Neuronal stem cell (in vitro differentiated cells): ENCODE measurements around the gene NETO1.

ENCODE experiments used
- DNase-seq: peaks from one replicate; pipeline ENCODE4 v3.0.0-alpha.2; 2013; ENCODE audit warnings: low spot score
- H2AFZ ChIP-seq: one replicate; pipeline ENCODE4 v1.6.1; 2013; ENCODE audit warnings: mild to moderate bottlenecking, low read length, inconsistent platforms
- H2AK5ac ChIP-seq: 2 replicates; pipeline ENCODE4 v1.6.1; 2013; ENCODE audit warnings: low read depth, mild to moderate bottlenecking, inconsistent platforms, low read length, moderate library complexity, mixed read lengths
- H2BK120ac ChIP-seq: 2 replicates; pipeline ENCODE4 v1.6.1; 2013; ENCODE audit warnings: low read depth, mild to moderate bottlenecking, inconsistent platforms, low read length, moderate library complexity, mixed read lengths
- H2BK12ac ChIP-seq: one replicate; pipeline ENCODE4 v1.6.1; 2013; ENCODE audit warnings: low read length, inconsistent platforms
- H2BK15ac ChIP-seq: 2 replicates; pipeline ENCODE4 v1.6.1; 2013; ENCODE audit warnings: mild to moderate bottlenecking, low read length, inconsistent platforms, mixed read lengths
- H2BK5ac ChIP-seq: one replicate; pipeline ENCODE4 v1.6.1; 2013; ENCODE audit warnings: inconsistent platforms, mild to moderate bottlenecking, low read length, moderate library complexity
- H3K14ac ChIP-seq: one replicate; pipeline ENCODE4 v1.6.1; 2013; ENCODE audit warnings: low read length, inconsistent platforms
- H3K18ac ChIP-seq: 2 replicates; pipeline ENCODE4 v1.6.1; 2013; ENCODE audit warnings: low read length, inconsistent platforms
- H3K23ac ChIP-seq: 2 replicates; pipeline ENCODE4 v1.6.1; 2013; ENCODE audit warnings: low read depth, mild to moderate bottlenecking, mixed read lengths, low read length, inconsistent platforms; ENCODE audit not compliant: poor library complexity
- H3K27ac ChIP-seq: replicated peaks from 3 replicates; pipeline ENCODE4 v1.5.1; 2013; ENCODE audit warnings: low read length, inconsistent platforms
- H3K27me3 ChIP-seq, 3 experiments: 2 replicates each; pipeline ENCODE4 v1.6.1; 2013; ENCODE audit warnings: low read length in 3 of 3, mild to moderate bottlenecking in 2 of 3, inconsistent platforms in 1 of 3, low read depth in 1 of 3, mixed read lengths in 1 of 3, moderate library complexity in 1 of 3; ENCODE audit not compliant: control insufficient read depth in 3 of 3, insufficient read depth in 3 of 3
- H3K36me3 ChIP-seq, 2 donors: replicated peaks in 1 of 2; 2 replicates each; pipeline ENCODE4 v1.6.1; 2013; ENCODE audit warnings: low read length in 2 of 2; ENCODE audit not compliant: control insufficient read depth in 2 of 2, insufficient read depth in 2 of 2
- H3K4ac ChIP-seq: 2 replicates; pipeline ENCODE4 v1.6.1; 2013; ENCODE audit warnings: inconsistent platforms, mild to moderate bottlenecking, low read length, moderate library complexity
- H3K4me1 ChIP-seq, 2 donors: 1 replicate in 1 of 2; 2 replicates in 1 of 2; pipeline ENCODE4 v1.6.1; 2013; ENCODE audit warnings: low read length in 2 of 2, low read depth in 1 of 2; ENCODE audit not compliant: control insufficient read depth in 2 of 2, insufficient read depth in 1 of 2
- H3K4me2 ChIP-seq: one replicate; pipeline ENCODE4 v1.6.1; 2013; ENCODE audit warnings: mild to moderate bottlenecking, low read length, inconsistent platforms; ENCODE audit not compliant: insufficient read depth, poor library complexity, severe bottlenecking
- H3K4me3 ChIP-seq, 2 donors: 2 replicates each; pipeline ENCODE4 v1.5.1; 2013; ENCODE audit warnings: low read length in 2 of 2, mild to moderate bottlenecking in 2 of 2, inconsistent platforms in 1 of 2, moderate library complexity in 1 of 2
- H3K79me1 ChIP-seq: one replicate; pipeline ENCODE4 v1.6.1; 2013; ENCODE audit warnings: low read depth, mild to moderate bottlenecking, inconsistent platforms, low read length, moderate library complexity
- H3K9ac ChIP-seq: one replicate; pipeline ENCODE4 v1.6.1; 2013; ENCODE audit warnings: mild to moderate bottlenecking, low read depth, low read length, inconsistent platforms; ENCODE audit not compliant: poor library complexity
- H3K9me3 ChIP-seq, 2 donors: replicated peaks in 1 of 2; 2 replicates each; pipeline versions ENCODE3 to v1.6.1; 2013; ENCODE audit warnings: low read length in 2 of 2, mild to moderate bottlenecking in 2 of 2, inconsistent platforms in 1 of 2, low read depth in 1 of 2, mixed read lengths in 1 of 2, moderate library complexity in 1 of 2; ENCODE audit not compliant: control insufficient read depth in 2 of 2, insufficient read depth in 1 of 2
- H4K8ac ChIP-seq: one replicate; pipeline ENCODE4 v1.6.1; 2013; ENCODE audit warnings: low read depth, mild to moderate bottlenecking, inconsistent platforms, low read length, moderate library complexity
- H4K91ac ChIP-seq: one replicate; pipeline ENCODE4 v1.6.1; 2013; ENCODE audit warnings: low read length, low read depth, mild to moderate bottlenecking, inconsistent platforms; ENCODE audit not compliant: poor library complexity
- WGBS, 2 donors: extraction: QIAGEN DNeasy Blood & Tissue Kit; methylation state at CpG; one replicate each; pipeline ENCODE4 v1.1.7; 2013; ENCODE audit warnings: missing lambda C conversion rate in 2 of 2, mixed read lengths in 1 of 2; ENCODE audit not compliant: insufficient read length in 2 of 2, insufficient replicate concordance in 1 of 2; ENCODE audit errors: extremely low coverage in 2 of 2; 5-methylcytosine and 5-hydroxymethylcytosine counted together

NETO1 gene

DNA sequence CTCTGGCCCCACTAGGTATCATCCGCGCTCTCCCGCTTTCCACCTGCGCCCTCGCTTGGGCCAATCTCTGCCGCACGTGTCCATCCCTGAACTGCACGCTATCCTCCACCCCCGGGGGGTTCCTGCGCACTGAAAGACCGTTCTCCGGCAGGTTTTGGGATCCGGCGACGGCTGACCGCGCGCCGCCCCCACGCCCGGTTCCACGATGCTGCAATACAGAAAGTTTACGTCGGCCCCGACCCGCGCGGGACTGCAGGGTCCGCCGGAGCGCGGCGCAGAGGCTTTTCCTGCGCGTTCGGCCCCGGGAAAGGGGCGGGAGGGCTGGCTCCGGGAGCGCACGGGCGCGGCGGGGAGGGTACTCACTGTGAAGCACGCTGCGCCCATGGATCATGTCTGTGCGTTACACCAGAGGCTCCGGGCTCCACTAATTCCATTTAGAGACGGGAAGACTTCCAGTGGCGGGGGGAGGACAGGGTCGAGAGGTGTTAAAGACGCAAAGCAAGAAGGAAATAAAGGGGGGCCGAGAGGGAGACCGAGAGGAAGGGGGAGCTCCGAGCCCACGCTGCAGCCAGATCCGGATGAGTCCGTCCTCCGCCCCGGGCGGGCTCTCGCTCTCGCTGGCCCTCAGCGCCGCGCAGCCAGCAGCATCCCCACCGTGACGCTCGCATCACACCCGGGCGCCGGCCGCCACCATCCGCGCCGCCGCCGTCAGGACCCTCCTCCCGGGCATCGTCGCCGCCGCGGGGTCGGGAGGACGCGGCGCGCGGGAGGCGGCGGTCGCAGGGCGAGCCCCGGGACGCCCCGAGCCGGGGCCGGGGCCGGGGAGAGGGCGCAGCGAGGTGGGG, 664 bp downstream of the NETO1 start:
- Histone ChIP-seq H2AK5ac (no peak overlapping the region), H3K36me3 (peaks cover 0 to 22% of the 10 kb centered on the region in 2 donors), H3K4me2 (peak overlapping the region; percentile 88), H2BK5ac (no peak overlapping the region), H3K4ac (no peak overlapping the region), H3K4me1 (peaks cover 0 to 5% of the 10 kb centered on the region in 2 donors), H3K27ac (no peak overlapping the region), H3K9me3 (no peaks in the 10 kb centered on the region), H3K27me3 (peaks cover 6 to 38% (median 35%) of the 10 kb centered on the region in 3 experiments), H3K23ac (peak overlapping the region; percentile 70), H2BK12ac (no peak overlapping the region), H2AFZ (peak overlapping the region; percentile 97), H3K9ac (peak overlapping the region; percentile 88), H3K14ac (no peak overlapping the region), H2BK120ac (no peak overlapping the region), H4K8ac (no peak overlapping the region), H3K18ac (peak overlapping the region; percentile 83), H2BK15ac (peak overlapping the region; percentile 26), H3K79me1 (no peaks in the 10 kb centered on the region), H3K4me3 (peak overlapping the region; percentile 68 to 84), H4K91ac (no peak overlapping the region)
- peak; percentile 32 for DNase-seq
- no CpG with 5 or more reads among the region's 102 CpGs for WGBS, 2 donors

DNA sequence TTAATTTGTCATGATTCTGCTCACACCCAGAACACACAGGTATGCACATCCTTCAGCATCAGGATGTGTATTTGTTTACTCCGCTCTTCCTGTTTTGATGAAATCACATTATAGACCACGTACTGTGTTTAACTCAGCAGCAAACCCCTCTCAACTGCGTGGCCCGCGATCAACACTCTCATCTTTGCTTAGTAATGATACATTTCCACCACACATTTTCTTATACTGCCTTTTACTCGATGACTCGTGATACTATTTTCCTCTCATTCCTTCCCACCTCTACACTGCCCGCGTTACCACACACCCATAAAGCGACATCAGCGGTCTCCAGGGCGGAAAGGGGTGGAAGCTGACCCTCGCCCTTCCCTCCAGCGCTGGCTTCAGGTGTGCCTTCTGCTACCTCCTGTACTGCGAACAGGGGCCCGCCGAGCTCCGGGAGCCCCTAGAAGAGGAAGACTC, 1.3 kb downstream of the NETO1 start:
- WGBS, 2 donors = no CpG with 5 or more reads among the region's 18 CpGs

DNA sequence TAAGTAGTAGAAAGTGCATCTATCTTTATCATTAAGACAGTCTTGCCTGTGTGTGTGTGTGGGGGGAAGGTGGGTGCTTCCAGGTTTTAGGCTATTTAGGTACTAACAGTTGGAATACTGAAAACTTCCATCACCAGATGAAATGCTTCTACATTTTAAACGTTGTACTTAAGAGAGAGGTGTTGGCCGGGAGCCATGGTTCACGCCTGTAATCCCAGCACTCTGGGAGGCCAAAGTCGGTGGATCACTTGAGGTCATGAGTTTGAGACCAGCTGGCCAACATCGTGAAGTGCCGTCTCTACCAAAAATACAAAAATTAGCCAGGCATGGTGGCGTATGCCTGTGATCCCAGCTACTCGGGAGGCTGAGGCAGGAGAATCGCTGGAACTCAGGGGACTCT, 4.0 kb downstream of the NETO1 start:
- no peak overlapping the region for H2BK5ac ChIP-seq
- no peak overlapping the region for H4K91ac ChIP-seq
- H3K4me1 ChIP-seq = peaks cover 0 to 5% of the 10 kb centered on the region in 2 donors
- no peak for DNase-seq
- no peak overlapping the region for H3K4me3 ChIP-seq
- H3K27me3 ChIP-seq = peaks cover under 1 to 25% (median 21%) of the 10 kb centered on the region in 3 experiments
- no peak overlapping the region for H2AFZ ChIP-seq
- no peak overlapping the region for H2BK15ac ChIP-seq
- H3K9ac ChIP-seq = no peak overlapping the region
- no peaks in the 10 kb centered on the region for H3K9me3 ChIP-seq
- H3K27ac ChIP-seq = no peak overlapping the region
- no CpG with 5 or more reads among the region's 9 CpGs for WGBS, 2 donors
- no peak overlapping the region for H2AK5ac ChIP-seq
- peaks cover 0 to 41% of the 10 kb centered on the region in 2 donors for H3K36me3 ChIP-seq
- H2BK120ac ChIP-seq = no peak overlapping the region
- no peak overlapping the region for H3K23ac ChIP-seq
- no peak overlapping the region for H3K4ac ChIP-seq
- no peak overlapping the region for H3K14ac ChIP-seq
- no peaks in the 10 kb centered on the region for H3K79me1 ChIP-seq
- H3K18ac ChIP-seq = no peak overlapping the region
- H3K4me2 ChIP-seq = no peak overlapping the region
- no peak overlapping the region for H2BK12ac ChIP-seq
- no peak overlapping the region for H4K8ac ChIP-seq

More for the DNA sequence above, 1.3 kb downstream of the NETO1 start:
- Histone ChIP-seq H3K27ac (no peak overlapping the region), H3K4me2 (peak overlapping the region; percentile 88), H2BK120ac (no peak overlapping the region), H3K79me1 (no peaks in the 10 kb centered on the region), H2BK15ac (no peak overlapping the region), H3K4me3 (peak overlapping the region; percentile 68 to 84), H3K4ac (no peak overlapping the region), H3K23ac (no peak overlapping the region), H3K18ac (peak overlapping the region; percentile 24), H3K4me1 (peaks cover 0 to 5% of the 10 kb centered on the region in 2 donors), H2AFZ (peak overlapping the region; percentile 97), H3K27me3 (peaks cover 6 to 38% (median 35%) of the 10 kb centered on the region in 3 experiments), H4K8ac (no peak overlapping the region), H2AK5ac (no peak overlapping the region), H3K9me3 (no peaks in the 10 kb centered on the region), H4K91ac (no peak overlapping the region), H3K14ac (no peak overlapping the region), H2BK5ac (no peak overlapping the region), H3K36me3 (peaks cover 0 to 28% of the 10 kb centered on the region in 2 donors), H3K9ac (peak overlapping the region; percentile 53), H2BK12ac (no peak overlapping the region)
- DNase-seq = peak; percentile 0

DNA sequence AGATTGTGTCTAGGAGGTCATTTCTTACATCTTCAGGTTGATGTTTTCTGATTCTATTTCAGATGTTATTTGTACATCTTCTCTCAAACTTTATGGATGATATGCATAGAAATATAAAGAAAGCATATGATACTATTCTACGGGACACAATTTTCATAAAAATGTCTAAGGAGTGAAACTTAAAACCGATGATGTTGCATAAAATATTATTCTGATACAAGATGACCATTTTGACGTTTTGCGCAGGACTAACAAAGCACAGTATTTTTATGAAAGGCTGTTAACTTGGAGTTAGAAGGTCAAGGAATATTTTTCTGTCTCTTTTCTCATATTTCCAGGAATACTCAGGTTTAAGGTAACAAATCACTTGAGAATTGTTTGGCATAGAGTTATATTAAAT, 8.7 kb downstream of the NETO1 start:
- no peak for DNase-seq
- no peak overlapping the region for H2BK120ac ChIP-seq
- H3K27ac ChIP-seq = no peak overlapping the region
- H3K4me2 ChIP-seq = no peak overlapping the region
- H3K4ac ChIP-seq = no peak overlapping the region
- no peak overlapping the region for H3K4me3 ChIP-seq
- no peaks in the 10 kb centered on the region for H3K9me3 ChIP-seq
- H3K27me3 ChIP-seq = no peaks in the 10 kb centered on the region
- no peak overlapping the region for H2BK15ac ChIP-seq
- no peak overlapping the region for H2AFZ ChIP-seq
- H3K4me1 ChIP-seq = no peaks in the 10 kb centered on the region
- H2BK5ac ChIP-seq = no peak overlapping the region
- no peak overlapping the region for H4K8ac ChIP-seq
- H3K23ac ChIP-seq = no peak overlapping the region
- no CpG with 5 or more reads among the region's 4 CpGs for WGBS, 2 donors
- H2AK5ac ChIP-seq = no peak overlapping the region
- no peaks in the 10 kb centered on the region for H3K79me1 ChIP-seq
- no peak overlapping the region for H4K91ac ChIP-seq
- no peak overlapping the region for H2BK12ac ChIP-seq
- no peak overlapping the region for H3K18ac ChIP-seq
- no peak overlapping the region for H3K9ac ChIP-seq
- no peak overlapping the region for H3K14ac ChIP-seq
- peaks cover 0 to 43% of the 10 kb centered on the region in 2 donors for H3K36me3 ChIP-seq
